ENCODE data around the gene CEP290.
"Not testable (repeated sequence)": the region's sequence is repeated elsewhere in the genome, so short reads cannot be mapped to it uniquely, and the experiment has no call there.

DNA sequence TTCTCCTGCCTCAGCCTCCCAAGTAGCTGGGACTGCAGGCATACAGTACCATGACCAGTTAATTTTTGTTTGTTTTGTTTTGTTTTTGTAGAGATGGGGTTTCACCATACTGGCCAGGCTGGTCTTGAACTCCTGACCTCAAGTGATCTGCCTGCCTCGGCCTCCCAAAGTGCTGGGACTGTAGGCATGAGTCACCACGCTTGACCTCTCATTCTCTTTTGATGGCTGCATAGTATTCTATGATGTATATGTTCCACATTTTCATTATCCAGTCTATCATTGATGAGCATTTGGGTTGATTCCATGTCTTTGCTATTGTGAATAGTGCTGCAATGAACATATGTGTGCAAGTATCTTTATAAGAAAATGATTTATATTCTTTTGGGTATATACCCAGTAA, 8.7 kb downstream of the CEP290 start:
- TF ChIP-seq POLR2A, EP300 (IDR thresholded peaks at IDR 0.05): not testable (repeated sequence)
- TF ChIP-seq, protein P1, sequence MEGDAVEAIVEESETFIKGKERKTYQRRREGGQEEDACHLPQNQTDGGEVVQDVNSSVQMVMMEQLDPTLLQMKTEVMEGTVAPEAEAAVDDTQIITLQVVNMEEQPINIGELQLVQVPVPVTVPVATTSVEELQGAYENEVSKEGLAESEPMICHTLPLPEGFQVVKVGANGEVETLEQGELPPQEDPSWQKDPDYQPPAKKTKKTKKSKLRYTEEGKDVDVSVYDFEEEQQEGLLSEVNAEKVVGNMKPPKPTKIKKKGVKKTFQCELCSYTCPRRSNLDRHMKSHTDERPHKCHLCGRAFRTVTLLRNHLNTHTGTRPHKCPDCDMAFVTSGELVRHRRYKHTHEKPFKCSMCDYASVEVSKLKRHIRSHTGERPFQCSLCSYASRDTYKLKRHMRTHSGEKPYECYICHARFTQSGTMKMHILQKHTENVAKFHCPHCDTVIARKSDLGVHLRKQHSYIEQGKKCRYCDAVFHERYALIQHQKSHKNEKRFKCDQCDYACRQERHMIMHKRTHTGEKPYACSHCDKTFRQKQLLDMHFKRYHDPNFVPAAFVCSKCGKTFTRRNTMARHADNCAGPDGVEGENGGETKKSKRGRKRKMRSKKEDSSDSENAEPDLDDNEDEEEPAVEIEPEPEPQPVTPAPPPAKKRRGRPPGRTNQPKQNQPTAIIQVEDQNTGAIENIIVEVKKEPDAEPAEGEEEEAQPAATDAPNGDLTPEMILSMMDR (IDR thresholded peaks at IDR 0.05) = not testable (repeated sequence)
